MM.1S (cell line): ENCODE measurements around the gene CMTM7.

Experiments used
- DNase-seq: peaks from one replicate; pipeline ENCODE4 v3.0.0-alpha.2; 2015
- H2AFZ ChIP-seq: fragments of 300-600 bp; sonication (generic); 2 replicates; pipeline ENCODE4 v1.6.0; 2016; ENCODE audit warnings: antibody characterized with exemption, low read length
- H3F3A ChIP-seq: fragments of 300-600 bp; sonication (generic); 2 replicates; pipeline ENCODE4 v1.6.1; 2016; ENCODE audit warnings: mild to moderate bottlenecking, antibody characterized with exemption, low read length, moderate library complexity, mixed read lengths; ENCODE audit not compliant: insufficient read depth
- H3K27ac ChIP-seq: fragments of 300-600 bp; sonication (generic); 2 replicates; pipeline ENCODE4 v1.5.1; 2016; ENCODE audit warnings: mild to moderate bottlenecking, low read length
- H3K27me3 ChIP-seq: fragments of 300-600 bp; sonication (generic); replicated peaks from 2 replicates; pipeline ENCODE4 v1.6.0; 2016; ENCODE audit warnings: low read length; ENCODE audit not compliant: insufficient read depth
- H3K36me3 ChIP-seq: fragments of 300-600 bp; sonication (generic); replicated peaks from 2 replicates; pipeline ENCODE4 v1.6.1; 2016; ENCODE audit warnings: mild to moderate bottlenecking, low read length, mixed read lengths; ENCODE audit not compliant: insufficient read depth
- H3K4me1 ChIP-seq: fragments of 300-600 bp; sonication (generic); 2 replicates; pipeline ENCODE4 v1.6.1; 2016; ENCODE audit warnings: low read length, mixed read lengths
- H3K4me2 ChIP-seq: fragments of 300-600 bp; sonication (generic); 2 replicates; pipeline ENCODE4 v1.6.0; 2016; ENCODE audit warnings: low read depth, low read length
- H3K4me3 ChIP-seq: fragments of 300-600 bp; sonication (generic); 2 replicates; pipeline ENCODE4 v1.5.1; 2016; ENCODE audit warnings: low read length, mixed read lengths
- H3K79me2 ChIP-seq: fragments of 300-600 bp; sonication (generic); 2 replicates; pipeline ENCODE4 v1.6.1; 2016; ENCODE audit warnings: mixed run types, low read length, mixed read lengths
- H3K9ac ChIP-seq: fragments of 300-600 bp; sonication (generic); 2 replicates; pipeline ENCODE4 v1.6.1; 2016; ENCODE audit warnings: low read length, mixed read lengths
- H3K9me2 ChIP-seq: fragments of 300-600 bp; sonication (generic); replicated peaks from 2 replicates; pipeline ENCODE4 v1.6.1; 2016; ENCODE audit warnings: mild to moderate bottlenecking, low read length, mixed read lengths; ENCODE audit not compliant: insufficient read depth
- H3K9me3 ChIP-seq: fragments of 300-600 bp; sonication (generic); replicated peaks from 2 replicates; pipeline ENCODE4 v1.6.1; 2016; ENCODE audit warnings: mild to moderate bottlenecking, low read length, mixed read lengths; ENCODE audit not compliant: insufficient read depth
- H4K20me1 ChIP-seq: fragments of 300-600 bp; sonication (generic); 2 replicates; pipeline ENCODE4 v1.6.1; 2016; ENCODE audit warnings: mild to moderate bottlenecking, low read length, moderate library complexity, mixed read lengths; ENCODE audit not compliant: insufficient read depth
- EZH2 ChIP-seq: fragments of 300-600 bp; sonication (generic); optimal IDR thresholded peaks from 2 replicates; pipeline ENCODE3; 2017; ENCODE audit warnings: low read depth, mild to moderate bottlenecking, antibody characterized with exemption, low read length, mixed read lengths
- EZH2phosphoT487 ChIP-seq: fragments of 300-600 bp; sonication (generic); IDR thresholded peaks from 2 replicates; pipeline ENCODE4 v1.6.1; 2018; ENCODE audit warnings: antibody characterized with exemption, low read length
- TF ChIP-seq, protein P1 (sequence below): fragments of 300-600 bp; sonication (generic); IDR thresholded peaks from 2 replicates; pipeline ENCODE4 v1.5.1; 2016; ENCODE audit warnings: antibody characterized with exemption, low read length, mixed read lengths

Gene CMTM7

DNA sequence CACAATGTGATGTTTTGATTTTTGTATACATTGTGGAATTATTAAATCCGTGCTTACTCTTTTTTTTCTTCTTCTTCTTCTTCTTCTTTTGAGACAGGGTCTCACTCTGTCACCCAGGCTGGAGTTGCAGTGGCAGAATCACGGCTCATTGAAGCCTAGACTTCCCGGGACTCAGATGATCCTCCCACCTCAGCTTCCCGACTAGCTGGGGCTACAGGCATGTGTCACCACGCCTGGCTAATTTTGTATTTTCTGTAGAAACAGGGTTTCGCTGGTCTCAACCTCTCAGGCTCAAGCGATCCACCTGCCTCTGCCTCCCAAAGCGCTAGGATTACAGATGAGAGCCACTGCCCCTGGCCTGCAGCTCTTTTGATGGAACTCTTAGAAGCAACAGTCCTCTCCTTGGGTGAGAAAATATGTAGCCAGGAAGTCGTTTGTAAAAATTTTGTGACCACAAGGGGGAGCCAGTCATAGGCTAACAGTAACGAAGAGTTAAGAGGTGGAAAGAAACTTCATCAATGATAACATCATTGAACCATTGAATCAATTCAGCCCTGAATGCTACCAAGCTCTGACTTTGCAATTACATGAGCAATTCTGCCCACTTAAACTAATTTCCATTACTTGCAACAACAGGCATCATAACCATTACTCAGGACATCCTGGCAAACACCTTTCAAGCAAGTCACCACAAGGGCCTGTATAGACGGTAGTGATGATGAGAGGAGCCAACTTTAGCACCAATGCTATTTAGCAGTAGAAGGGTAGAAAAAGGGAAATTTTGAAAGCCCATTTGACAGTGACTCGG lies 16.7 kb upstream of the CMTM7 start:
- Histone ChIP-seq H3K9me2 (no peaks in the 10 kb centered on the region), H3K4me2 (no peak overlapping the region), H3K4me3 (no peak overlapping the region)

DNA sequence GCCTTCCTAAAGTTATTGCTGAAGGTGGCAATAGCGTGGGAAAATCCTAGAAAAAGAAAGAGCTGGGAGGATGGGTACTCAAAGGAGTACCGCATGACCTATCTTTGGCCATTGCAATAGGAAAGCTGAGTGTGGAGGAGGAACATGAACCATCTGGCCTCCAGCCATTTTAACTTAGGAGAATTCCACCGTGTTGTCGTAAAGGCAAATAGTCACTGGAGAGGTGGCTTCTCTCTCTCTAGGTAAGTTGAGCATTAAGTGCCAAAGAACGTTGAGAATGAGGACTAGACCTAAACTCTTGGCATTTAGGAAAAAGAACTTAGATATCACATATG lies 16.1 kb upstream of the CMTM7 start:
- Histone ChIP-seq H3K4me1 (no peaks in the 10 kb centered on the region), H4K20me1 (no peaks in the 10 kb centered on the region), H3K4me3 (no peak overlapping the region), H3K27me3 (no peaks in the 10 kb centered on the region), H3K9me2 (no peaks in the 10 kb centered on the region), H3K4me2 (no peak overlapping the region), H3F3A (no peaks in the 10 kb centered on the region), H3K9me3 (no peaks in the 10 kb centered on the region), H2AFZ (no peak overlapping the region), H3K79me2 (no peaks in the 10 kb centered on the region), H3K27ac (no peak overlapping the region), H3K9ac (no peak overlapping the region), H3K36me3 (no peaks in the 10 kb centered on the region)
- TF ChIP-seq, protein P1, sequence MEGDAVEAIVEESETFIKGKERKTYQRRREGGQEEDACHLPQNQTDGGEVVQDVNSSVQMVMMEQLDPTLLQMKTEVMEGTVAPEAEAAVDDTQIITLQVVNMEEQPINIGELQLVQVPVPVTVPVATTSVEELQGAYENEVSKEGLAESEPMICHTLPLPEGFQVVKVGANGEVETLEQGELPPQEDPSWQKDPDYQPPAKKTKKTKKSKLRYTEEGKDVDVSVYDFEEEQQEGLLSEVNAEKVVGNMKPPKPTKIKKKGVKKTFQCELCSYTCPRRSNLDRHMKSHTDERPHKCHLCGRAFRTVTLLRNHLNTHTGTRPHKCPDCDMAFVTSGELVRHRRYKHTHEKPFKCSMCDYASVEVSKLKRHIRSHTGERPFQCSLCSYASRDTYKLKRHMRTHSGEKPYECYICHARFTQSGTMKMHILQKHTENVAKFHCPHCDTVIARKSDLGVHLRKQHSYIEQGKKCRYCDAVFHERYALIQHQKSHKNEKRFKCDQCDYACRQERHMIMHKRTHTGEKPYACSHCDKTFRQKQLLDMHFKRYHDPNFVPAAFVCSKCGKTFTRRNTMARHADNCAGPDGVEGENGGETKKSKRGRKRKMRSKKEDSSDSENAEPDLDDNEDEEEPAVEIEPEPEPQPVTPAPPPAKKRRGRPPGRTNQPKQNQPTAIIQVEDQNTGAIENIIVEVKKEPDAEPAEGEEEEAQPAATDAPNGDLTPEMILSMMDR: no peak
- TF ChIP-seq EZH2 (no peak), EZH2phosphoT487 (no peak)
- no peak for DNase-seq

More for the DNA sequence above, 16.7 kb upstream of the CMTM7 start:
- no peaks in the 10 kb centered on the region for H3K79me2 ChIP-seq
- H3K4me1 ChIP-seq: no peaks in the 10 kb centered on the region
- H2AFZ ChIP-seq: no peak overlapping the region
- no peaks in the 10 kb centered on the region for H3K9me3 ChIP-seq
- peak; percentile 75 for DNase-seq
- H3K36me3 ChIP-seq: no peaks in the 10 kb centered on the region
- no peak overlapping the region for H3K27ac ChIP-seq
- no peaks in the 10 kb centered on the region for H4K20me1 ChIP-seq
- H3F3A ChIP-seq: no peaks in the 10 kb centered on the region
- no peaks in the 10 kb centered on the region for H3K27me3 ChIP-seq
- TF ChIP-seq, protein P1: peak; percentile 74
- TF ChIP-seq EZH2: no peak
- TF ChIP-seq EZH2phosphoT487: no peak
- no peak overlapping the region for H3K9ac ChIP-seq

DNA sequence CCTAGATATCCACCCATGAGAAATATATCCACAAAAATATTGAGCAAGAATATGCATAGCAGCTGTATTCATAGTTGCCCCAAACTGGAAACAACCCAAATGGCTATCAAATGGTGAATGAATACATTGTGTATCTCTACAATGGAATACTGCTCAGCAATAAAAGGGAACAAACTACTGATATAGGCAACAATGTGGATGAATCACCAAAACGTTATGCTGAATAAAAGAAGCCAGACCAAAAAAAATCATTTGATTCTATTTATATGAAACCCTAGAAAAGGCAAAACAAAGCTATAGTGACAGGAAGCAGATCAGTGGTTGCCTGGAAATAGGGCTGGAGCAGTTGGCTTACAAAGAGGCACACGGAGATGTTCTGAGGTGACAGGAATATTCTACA lies 15.5 kb upstream of the CMTM7 start:
- Histone ChIP-seq H3K27ac (no peak overlapping the region), H3K9ac (no peak overlapping the region), H3K4me1 (no peaks in the 10 kb centered on the region), H3F3A (no peaks in the 10 kb centered on the region), H4K20me1 (no peaks in the 10 kb centered on the region), H3K4me3 (no peak overlapping the region), H3K4me2 (no peak overlapping the region), H3K27me3 (no peaks in the 10 kb centered on the region), H2AFZ (no peak overlapping the region), H3K9me2 (no peaks in the 10 kb centered on the region), H3K79me2 (no peaks in the 10 kb centered on the region), H3K36me3 (no peaks in the 10 kb centered on the region), H3K9me3 (no peaks in the 10 kb centered on the region)
- TF ChIP-seq EZH2: no peak
- TF ChIP-seq, protein P1: no peak
- no peak for TF ChIP-seq EZH2phosphoT487
- no peak for DNase-seq
